Caki2 (cell line): ENCODE data around the gene TMEM63B. TPM values are rescaled to one million over a fixed set of nuclear protein-coding genes. Genes with fewer than 3 reads are reported as not detected.
"Not testable (repeated sequence)": the region's sequence is repeated elsewhere in the genome, so short reads cannot be mapped to it uniquely, and the experiment has no call there.

ENCODE experiments used
- DNase-seq: peaks from one replicate; pipeline ENCODE4 v3.0.0-alpha.2; 2015; ENCODE audit warnings: low read depth
- in situ Hi-C: cut with HindIII; loops from 2 replicates; pipeline ENCODE4 v1.10.0; 2016; ENCODE audit warnings: low sequenced_read_pairs, low pct_unique_long_range_greater_than_20kb, mixed read lengths
- total RNA-seq: library from RNA; depleted of rRNA; stranded (reverse); fragments of >200 nt; shearing (Covaris generic); gene quantifications from 2 replicates; pipeline ENCODE4 v1.2.3, GENCODE V29; 2014; ENCODE audit warnings: low replicate concordance

The TMEM63B gene
- total RNA-seq, 1 experiment from 2014 or later, result 7.3 TPM

DNA sequence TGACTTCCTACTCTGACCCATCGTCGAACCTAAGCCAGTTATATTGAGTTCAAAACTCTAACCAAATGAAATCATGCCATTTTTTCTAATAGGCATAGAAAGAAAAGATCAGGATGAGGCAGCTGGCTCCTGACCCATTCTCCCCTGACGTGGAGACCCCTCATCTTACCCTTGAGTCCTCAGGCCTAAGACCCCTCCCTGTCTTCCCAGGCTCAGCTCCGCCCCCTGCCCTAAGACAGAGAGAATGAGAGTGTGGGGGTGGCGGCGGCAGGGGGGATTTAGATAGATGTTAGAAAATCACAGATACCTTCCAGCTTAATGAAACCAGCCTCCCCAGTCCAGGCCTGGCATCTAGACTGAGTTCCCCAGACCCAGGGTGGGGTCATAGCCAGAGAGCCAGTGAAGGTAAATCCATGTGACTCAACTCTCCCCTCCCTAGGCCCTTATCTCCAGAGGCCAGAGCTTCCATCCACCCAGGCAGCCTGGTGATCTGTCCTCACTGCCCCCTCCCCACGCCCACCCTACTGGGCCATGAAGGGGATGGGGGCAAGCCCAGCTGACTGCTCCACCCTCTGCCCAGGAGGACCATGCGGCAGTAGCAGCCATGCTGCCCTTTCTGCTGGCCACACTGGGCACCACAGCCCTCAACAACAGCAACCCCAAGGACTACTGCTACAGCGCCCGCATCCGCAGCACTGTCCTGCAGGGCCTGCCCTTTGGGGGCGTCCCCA is 6.8 kb downstream of the TMEM63B start:
- in situ Hi-C loops, result no loop called here
- DNase-seq, result no peak

DNA sequence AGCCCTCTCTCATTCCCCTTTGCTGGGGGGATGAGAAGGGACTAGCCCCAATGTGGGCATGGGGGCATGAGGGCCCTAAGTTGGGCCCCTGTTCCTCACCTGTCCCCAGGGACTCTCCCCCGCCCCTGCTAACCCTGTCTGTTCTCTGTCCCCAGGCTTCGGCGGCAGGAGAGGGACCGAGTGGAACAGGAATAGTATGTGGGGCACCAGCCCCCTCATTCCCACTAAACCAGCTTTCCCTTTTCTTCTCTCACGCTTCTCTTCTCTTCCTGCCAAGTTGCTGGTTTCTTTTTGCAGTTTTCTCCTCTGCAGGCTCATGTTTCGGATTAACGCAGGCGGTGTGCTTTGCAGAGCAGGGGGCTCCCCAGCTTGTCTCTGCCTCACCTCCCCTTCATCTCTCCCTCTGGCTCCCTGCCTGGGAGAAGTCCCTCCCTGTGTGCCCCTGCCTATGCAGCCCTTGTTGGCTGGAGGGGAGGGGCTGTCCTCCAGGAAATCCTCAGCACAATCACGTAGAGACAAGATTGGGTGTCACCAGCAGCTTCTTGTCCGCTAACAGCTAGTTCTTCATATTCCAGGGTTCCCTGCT is 7.9 kb downstream of the TMEM63B start:
- in situ Hi-C loops, result no loop called here
- DNase-seq, result no peak

DNA sequence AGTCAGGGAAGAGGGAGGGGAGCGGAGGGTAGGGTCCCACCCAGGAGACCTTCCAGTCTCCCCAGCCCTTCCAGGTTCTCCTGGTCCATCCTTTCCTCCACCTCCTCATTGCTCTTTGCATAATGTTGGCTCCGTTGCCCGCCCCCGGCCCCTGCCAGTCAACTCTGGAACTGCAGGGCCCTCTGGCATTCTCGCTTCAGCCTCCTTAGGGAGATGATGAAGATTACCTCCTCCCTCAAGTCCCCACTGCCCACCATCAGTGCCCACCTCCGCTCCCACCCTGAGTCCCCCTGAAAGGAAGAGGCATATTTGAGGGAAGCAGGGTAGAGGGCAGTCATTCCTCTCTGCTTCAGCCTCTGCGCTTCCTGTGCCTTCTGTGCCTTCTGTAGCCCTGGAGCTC is 8.5 kb downstream of the TMEM63B start:
- in situ Hi-C loops, result no loop called here
- no peak for DNase-seq

DNA sequence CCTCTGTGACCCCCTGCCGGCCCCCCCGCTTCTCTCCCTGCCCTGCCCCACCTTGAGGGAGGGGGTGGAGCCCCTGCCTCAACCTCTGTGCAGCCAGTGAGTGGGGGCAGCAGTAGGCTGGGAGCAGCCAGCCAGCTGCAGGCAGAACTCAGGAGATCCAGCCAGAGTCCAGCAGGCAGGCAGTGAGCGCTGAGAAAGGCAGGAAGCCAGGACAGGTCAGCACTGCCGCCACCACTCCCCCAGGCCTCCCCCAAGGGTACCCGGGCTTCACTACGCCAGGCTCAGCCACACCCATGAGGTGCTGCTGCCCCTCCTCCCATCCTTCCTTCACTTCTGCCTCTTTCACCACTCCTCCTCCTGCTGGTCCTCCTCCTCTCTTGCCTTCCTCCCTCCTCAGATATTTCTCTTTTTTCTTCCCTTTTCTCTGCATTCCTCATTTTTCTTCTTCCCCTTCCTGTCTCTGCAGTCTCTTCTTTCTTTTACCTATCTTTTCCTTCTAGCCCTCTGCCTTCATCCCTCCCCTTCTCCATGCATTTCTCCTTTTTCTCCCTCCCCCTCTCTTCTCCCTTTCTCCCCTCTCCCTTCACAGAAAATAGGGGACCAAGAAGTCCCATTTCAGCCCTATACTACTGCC is 11.5 kb downstream of the TMEM63B start:
- DNase-seq, result no peak
- in situ Hi-C loops, result no loop called here

DNA sequence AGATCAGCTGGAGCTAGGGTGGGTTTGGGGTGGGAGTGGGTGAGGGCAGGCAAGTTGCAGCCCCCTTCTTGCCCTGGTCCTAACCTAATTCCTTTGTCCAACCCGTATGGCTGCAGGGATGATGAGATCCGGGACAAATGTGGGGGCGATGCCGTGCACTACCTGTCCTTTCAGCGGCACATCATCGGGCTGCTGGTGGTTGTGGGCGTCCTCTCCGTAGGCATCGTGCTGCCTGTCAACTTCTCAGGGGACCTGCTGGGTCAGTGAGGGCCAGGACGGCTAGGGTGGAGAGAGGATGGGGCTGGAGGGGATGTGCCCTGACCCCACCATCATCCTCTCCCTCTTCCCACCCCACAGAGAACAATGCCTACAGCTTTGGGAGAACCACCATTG is 12.0 kb downstream of the TMEM63B start:
- DNase-seq, result no peak
- in situ Hi-C loops, result no loop called here

DNA sequence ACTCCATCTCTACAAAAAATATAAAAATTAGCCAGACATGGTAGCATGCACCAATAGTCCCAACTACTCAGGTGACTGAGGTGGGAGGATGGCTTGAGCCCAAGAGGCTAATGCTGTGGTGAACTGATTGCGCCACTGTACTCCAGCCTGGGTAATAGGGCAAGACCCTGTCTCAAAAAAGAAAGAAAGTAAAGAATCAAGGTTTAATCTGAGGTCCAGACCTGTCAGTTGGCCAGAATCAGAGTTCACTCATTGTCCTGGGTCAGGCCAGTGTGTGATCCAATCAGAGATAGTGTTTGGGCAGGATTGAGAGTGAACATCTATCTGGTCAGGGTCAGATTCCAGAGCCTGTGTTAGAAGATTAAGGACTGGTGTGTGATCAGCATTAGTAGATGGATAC is 15.5 kb downstream of the TMEM63B start:
- in situ Hi-C loops, result no loop called here
- DNase-seq, result no peak

DNA sequence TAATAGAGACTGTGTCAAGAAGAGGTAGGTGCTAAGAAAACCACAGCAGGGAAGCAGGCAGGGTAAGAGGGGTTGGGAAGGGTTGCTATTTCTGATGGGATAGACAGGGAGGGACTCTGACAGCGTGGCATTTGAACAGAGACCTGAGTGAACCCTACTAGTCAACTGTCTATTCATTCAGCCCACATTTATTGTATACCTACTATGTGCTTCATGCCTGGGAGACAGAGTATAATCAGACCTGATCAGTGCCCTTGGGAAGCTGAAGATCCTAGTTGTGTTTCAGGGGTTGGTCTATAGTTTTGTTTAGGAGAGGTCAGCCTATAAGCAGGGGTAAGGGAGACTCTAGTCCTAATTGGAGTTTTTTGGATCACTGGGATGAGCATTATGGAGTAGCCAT is 16.4 kb downstream of the TMEM63B start:
- no peak for DNase-seq
- in situ Hi-C loops, result no loop called here

DNA sequence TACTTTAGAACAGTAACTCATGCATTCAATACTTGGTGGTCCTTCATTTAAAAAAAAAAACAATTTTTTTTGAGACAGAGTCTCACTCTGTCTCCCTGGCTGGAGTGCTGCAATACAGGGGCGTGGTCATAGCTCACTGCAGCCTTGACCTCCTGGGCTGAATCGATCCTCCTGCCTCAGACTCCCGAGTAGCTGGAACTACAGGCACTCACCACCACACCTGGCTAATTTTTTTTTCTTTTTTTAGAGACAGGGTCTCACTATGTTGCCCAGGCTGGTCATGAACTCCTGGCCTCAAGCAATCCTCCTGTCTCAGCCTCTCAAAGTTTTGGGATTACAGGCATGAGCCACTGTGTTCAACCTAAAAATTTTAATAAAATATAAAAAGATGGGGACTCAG is 17.2 kb downstream of the TMEM63B start:
- in situ Hi-C loops, DNase-seq: not testable (repeated sequence)

DNA sequence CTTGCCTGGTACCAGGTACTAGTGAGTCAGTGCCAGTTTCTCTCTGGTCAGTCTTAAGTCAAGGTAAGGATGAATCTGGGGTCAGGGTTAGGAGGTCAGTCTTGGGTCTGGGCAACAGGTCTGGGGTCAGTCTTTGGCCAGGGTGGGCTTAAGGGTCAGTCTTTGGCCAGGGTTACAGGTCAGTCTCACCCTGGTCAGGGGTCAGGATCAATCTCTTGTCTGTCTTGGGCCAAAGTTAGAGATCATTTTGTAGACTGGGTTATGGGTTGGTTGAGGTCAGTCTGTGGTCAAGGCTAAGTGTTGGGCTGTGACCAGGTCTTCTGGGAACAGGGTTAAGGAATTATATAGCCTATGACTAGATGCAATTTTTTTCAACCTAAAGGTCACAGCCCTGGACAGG is 18.5 kb downstream of the TMEM63B start:
- in situ Hi-C loops, result no loop called here
- no peak for DNase-seq

DNA sequence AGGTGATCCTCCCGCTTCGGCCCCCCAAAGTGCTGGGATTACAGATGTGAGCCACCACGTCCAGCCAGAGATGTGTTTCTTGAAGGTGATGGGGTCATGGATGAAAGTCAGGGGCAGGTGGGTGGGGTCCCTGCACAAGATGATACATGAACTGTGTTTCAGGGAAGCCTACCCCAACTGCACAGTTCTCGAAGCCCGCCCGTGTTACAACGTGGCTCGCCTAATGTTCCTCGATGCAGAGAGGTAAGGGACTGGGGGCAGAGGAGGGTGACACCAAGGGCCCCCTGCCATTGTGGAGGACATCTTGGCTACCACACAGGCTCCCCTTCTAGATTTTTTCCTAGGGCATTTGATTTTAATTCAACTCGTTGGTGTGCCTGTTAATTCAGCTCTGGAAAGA is 19.3 kb downstream of the TMEM63B start:
- no peak for DNase-seq
- in situ Hi-C loops, result no loop called here

DNA sequence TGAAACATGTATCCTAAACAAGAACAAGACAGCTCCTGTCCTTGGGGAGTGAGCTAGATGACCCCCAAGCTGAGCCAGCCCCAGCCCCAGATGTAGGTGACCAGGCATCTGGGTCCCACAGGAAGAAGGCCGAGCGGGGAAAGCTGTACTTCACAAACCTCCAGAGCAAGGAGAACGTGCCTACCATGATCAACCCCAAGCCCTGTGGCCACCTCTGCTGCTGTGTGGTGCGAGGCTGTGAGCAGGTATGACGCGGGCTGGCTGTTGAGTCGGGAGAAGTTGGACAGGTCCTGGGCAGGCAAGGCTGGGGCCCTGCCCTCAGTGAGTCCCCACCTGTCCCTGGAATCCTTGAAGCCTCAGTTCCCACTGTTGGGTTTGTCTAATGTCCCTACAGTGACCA is 19.9 kb downstream of the TMEM63B start:
- no peak for DNase-seq
- in situ Hi-C loops, result no loop called here

DNA sequence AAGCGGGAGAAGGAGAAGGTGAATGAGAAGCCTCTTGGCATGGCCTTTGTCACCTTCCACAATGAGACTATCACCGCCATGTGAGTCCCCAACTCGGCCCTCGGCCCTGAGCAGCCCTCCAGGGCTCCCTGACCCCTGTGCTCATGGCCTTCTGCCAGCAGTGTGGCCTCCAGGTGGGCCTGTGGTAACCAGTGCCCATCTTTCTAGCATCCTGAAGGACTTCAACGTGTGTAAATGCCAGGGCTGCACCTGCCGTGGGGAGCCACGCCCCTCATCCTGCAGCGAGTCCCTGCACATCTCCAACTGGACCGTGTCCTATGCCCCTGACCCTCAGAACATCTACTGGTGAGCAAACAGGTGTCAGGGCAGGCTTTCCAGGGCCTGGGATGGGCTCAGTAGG is 21.0 kb downstream of the TMEM63B start:
- DNase-seq, result no peak
- in situ Hi-C loops, result no loop called here

DNA sequence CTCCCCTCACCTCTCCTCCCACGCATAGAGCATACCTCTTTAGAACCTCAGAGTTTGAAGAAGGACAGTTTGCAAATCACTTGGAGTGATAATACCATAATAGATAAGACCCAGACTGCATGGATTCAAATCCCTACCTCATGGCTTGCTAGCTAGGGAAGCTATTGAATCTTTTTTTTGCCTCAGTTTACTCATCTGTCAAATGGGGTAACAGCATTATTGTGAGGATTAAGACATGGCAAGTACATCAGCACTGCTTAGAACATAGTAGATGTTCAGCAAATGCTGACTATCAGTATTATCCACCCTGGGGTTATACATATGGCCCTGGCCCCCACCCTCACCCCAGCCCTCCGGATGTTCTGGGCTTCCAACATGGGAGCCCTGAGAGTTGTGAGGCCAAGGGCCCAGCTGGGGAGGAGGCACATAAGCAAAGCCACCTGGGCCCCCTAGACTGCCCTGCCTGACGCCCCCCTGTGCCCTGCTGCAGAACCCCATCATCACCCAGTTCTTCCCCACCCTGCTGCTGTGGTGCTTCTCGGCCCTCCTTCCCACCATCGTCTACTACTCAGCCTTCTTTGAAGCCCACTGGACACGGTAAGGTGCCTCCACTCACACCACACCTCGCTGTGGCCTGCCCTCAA is 22.1 kb downstream of the TMEM63B start:
- in situ Hi-C loops, result no loop called here
- DNase-seq, result no peak

DNA sequence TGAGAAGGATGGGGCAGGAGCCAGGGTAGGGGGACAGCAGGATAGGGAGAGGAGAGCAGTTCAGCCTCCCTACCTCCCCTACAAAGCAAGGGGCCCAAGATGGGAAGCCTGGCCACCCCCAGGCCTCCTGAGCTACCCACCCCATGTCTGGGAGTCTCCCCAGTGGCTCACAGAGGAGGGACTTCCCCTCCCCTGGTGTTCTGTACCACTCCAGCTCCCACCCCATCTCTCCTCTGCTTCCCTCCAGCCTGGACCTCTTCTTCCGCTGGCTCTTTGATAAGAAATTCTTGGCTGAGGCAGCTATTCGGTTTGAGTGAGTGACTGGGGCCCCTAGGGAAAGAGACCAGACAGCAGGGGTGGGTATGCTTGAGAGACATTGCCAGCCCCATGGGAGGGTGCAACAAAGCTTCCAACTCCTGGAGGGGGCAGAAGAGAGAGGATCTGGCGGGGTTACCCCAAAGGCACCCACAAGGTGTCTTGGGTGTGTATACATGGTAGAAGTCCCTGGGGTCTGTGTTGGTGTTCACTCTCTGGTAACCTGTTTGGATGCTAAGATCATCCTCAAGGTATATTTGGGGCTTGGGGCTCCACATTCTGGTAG is 23.1 kb downstream of the TMEM63B start:
- no peak for DNase-seq
- in situ Hi-C loops, result no loop called here

DNA sequence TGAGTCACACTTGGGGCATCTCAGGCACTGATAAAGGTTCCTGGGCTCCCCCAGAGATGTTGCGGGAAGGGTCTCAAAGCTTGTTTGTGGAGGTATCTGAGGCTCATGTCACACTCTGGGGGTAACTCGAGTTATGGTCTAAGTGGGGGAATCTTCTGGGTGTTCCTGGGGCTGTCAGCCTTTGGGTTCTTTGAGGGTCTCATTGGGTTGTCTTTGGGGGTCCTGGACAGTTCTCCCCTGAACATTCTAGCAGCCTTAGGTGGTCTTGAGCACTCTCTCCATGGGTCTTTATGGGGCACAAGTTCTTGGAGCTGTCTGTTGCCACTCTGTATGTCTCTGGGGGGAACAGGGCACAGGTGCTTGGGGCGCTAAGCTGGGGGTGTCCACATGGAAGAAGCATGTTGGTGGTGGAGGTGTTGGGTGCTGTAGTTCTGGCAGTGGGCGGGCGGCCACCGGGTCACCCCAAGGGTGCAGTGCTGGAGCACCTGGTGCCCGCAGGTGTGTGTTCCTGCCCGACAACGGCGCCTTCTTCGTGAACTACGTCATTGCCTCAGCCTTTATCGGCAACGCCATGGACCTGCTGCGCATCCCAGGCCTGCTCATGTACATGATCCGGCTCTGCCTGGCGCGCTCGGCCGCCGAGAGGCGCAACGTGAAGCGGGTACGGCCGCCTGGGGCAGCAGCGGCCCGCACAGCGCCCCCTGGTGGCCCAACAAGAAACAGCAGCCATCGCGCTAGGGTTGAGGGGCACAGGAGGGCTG is 24.2 kb downstream of the TMEM63B start:
- in situ Hi-C loops, result no loop called here
- DNase-seq, result peak; percentile 44

DNA sequence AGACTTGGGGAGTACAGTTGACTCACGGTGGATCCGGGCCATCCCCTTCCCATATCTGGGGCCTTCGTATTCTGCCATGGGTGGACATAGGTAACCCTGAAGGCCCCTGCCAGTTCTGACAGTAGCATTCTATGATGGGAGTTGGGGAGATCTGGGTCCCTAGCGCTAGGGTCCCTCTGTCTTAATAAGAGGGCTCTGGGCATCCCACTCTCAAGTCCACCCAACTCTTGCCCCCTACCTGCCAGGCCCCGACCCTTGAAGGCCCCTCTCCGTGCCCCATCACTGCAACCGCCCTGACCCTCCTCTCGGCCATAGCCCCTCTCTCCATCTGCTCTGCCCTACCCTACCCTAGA is 24.7 kb downstream of the TMEM63B start:
- in situ Hi-C loops, result no loop called here
- no peak for DNase-seq

DNA sequence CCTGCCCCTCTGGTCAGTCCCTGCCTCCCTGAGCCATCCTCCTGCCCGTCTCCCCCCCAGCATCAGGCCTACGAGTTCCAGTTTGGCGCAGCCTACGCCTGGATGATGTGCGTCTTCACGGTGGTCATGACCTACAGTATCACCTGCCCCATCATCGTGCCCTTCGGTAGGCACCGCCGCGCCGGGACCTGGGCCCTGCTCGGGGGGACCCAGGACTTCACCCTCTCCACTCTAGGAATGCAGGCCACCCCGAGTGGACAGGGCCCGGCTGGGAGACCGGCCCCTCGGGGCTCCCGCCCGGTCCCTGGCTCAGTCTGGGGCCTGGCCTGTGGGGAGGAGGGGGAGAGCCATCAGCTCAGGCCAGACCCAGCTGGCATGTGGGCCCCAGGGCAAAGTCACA is 25.2 kb downstream of the TMEM63B start:
- in situ Hi-C loops, result no loop called here
- no peak for DNase-seq

DNA sequence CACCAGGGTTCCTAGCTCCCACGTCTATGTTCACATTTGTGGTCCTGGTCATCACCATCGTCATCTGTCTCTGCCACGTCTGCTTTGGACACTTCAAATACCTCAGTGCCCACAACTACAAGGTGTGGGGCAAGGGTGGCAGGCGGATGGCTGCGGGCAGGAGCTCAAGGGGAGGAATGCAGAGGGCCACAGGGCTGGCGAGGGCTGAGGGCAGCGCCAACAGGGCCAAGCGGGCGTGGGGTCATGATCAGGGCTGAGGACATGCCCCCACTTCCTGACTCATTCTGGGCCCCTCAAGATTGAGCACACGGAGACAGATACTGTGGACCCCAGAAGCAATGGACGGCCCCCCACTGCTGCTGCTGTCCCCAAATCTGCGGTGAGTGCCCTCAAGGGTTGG is 26.7 kb downstream of the TMEM63B start:
- in situ Hi-C loops, result no loop called here
- DNase-seq, result no peak
